Left ventricle myocardium inferior (tissue), 1 donor: ENCODE measurements around the gene CERS4. TPM values are rescaled to one million over a fixed set of nuclear protein-coding genes. Genes with fewer than 3 reads are reported as not detected.

Source experiments
- DNase-seq: peaks from one replicate; pipeline ENCODE4 v3.0.0-alpha.2; 2020
- H3K27ac ChIP-seq: fragments of 200-600 bp; replicated peaks from 2 replicates; pipeline ENCODE4 v1.8.0; 2021
- H3K27me3 ChIP-seq: fragments of 200-600 bp; 2 replicates; pipeline ENCODE4 v1.8.0; 2021; ENCODE audit warnings: low read depth
- H3K36me3 ChIP-seq: fragments of 200-600 bp; 2 replicates; pipeline ENCODE4 v1.8.0; 2021
- H3K4me1 ChIP-seq: fragments of 200-600 bp; 2 replicates; pipeline ENCODE4 v1.8.0; 2021
- H3K4me3 ChIP-seq: fragments of 200-600 bp; 2 replicates; pipeline ENCODE4 v1.8.0; 2021; ENCODE audit warnings: mild to moderate bottlenecking, moderate library complexity
- H3K9me3 ChIP-seq: fragments of 200-600 bp; replicated peaks from 2 replicates; pipeline ENCODE4 v1.8.0; 2021
- intact Hi-C: fragments of 100-400 bp; cut with micrococcal nuclease; formaldehyde crosslinking; loops from one replicate; pipeline ENCODE4 v1.11.0; 2022
- long read RNA-seq: library from polyadenylated mRNA; unstranded; transcript quantifications from one replicate; pipeline ENCODE4 v2.0.0, GENCODE V29; 2021
- total RNA-seq: library from RNA; stranded (reverse); fragmentation: NEBNext Ultra II Directional; extraction: Animal tissue kit (Norgen Biotek cat#: 25700); gene quantifications from one replicate; pipeline ENCODE4 v1.2.1, GENCODE V29; 2021
- TF ChIP-seq, protein P1 (sequence below): fragments of 200-600 bp; IDR thresholded peaks from 2 replicates; pipeline ENCODE4 v1.8.0; 2021; ENCODE audit warnings: antibody characterized with exemption, mild to moderate bottlenecking, borderline replicate concordance
- donor health status: DM: no; HTN: yes; CAD: no; lungs with severe emphysema.

CERS4 gene, protein sequence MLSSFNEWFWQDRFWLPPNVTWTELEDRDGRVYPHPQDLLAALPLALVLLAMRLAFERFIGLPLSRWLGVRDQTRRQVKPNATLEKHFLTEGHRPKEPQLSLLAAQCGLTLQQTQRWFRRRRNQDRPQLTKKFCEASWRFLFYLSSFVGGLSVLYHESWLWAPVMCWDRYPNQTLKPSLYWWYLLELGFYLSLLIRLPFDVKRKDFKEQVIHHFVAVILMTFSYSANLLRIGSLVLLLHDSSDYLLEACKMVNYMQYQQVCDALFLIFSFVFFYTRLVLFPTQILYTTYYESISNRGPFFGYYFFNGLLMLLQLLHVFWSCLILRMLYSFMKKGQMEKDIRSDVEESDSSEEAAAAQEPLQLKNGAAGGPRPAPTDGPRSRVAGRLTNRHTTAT
- total RNA-seq, result 16.5 TPM
- long read RNA-seq, transcript CERS4-201 (12 exons, 1,797 nt), result major isoform, 9 of 26 reads
- long read RNA-seq, partial matches to known transcripts, result 0 of 26 reads
- long read RNA-seq, other reads (novel, unspliced or antisense), result 14 of 26 reads

DNA sequence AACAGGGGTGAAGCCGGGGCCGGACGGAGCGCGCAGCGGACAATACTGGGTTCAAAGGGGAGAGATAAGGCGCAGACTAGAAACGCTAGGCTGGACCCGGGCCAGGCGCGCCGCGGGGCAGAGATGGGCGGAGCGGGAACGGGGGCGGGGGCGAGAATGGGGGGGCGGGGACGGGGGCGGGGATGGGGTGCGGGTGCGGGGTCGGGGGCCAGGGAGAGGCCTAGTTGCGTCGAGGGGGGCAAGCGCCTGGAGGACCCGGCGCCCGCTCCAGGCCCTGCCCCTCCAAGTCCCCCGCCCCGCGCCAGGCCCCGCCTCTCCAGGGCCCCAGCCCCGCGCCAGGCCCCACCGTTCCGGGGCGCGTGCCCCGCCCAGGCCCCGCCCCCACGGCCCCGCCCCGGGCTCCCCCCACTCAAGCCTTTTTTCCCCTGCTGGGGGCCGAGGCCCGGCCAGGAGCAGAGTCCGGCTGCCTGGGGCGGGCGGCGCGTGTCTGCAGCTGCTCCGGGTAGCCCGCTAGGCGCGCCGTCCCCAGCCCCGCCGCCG lies at the start of gene CERS4:
Gene CERS4, plus strand, starts transcription at position 449 of the 540 bp plus-strand sequence. CDS start 41,707 bp downstream, outside the sequence.
- DNase-seq, result peak; percentile 78
- Histone ChIP-seq H3K27ac (peak within 1 kb of the TSS; percentile 82), H3K9me3 (no peaks in the 10 kb centered on the region), H3K4me1 (peaks cover 26% of the 10 kb centered on the region), H3K36me3 (no peaks in the 10 kb centered on the region), H3K27me3 (peaks cover 20% of the 10 kb centered on the region), H3K4me3 (peak within 1 kb of the TSS; percentile 89)
- intact Hi-C loops, result no loop called here
- TF ChIP-seq, protein P1, sequence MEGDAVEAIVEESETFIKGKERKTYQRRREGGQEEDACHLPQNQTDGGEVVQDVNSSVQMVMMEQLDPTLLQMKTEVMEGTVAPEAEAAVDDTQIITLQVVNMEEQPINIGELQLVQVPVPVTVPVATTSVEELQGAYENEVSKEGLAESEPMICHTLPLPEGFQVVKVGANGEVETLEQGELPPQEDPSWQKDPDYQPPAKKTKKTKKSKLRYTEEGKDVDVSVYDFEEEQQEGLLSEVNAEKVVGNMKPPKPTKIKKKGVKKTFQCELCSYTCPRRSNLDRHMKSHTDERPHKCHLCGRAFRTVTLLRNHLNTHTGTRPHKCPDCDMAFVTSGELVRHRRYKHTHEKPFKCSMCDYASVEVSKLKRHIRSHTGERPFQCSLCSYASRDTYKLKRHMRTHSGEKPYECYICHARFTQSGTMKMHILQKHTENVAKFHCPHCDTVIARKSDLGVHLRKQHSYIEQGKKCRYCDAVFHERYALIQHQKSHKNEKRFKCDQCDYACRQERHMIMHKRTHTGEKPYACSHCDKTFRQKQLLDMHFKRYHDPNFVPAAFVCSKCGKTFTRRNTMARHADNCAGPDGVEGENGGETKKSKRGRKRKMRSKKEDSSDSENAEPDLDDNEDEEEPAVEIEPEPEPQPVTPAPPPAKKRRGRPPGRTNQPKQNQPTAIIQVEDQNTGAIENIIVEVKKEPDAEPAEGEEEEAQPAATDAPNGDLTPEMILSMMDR, result no peak

DNA sequence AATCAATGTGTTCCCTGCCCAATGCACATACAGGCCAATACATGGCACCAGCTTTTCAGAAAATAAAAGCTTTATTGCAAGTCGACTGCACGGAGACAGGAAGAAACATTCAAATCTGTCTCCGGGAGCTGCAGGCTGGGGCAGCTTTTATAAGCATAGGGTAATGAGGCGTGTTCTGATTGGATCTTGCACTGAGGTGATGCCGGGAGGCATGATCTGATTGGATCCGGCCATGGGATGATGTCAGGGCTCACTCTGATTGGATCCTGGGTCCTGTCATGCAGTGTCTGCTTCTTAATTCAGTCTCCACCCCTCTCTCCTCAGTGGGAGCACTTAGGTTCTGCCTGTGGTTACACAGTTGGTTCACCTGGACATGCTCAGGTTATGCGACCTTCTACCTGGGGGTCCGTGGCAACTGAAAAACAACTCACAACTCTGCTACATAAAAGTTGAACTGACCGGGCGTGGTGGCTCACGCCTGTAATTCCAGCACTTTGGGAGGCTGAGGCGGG lies 48.0 kb upstream of the CERS4 start:
- intact Hi-C loops, result no loop called here
- H3K4me1 ChIP-seq, result peaks cover 3% of the 10 kb centered on the region
- DNase-seq, result no peak
- H3K9me3 ChIP-seq, result no peaks in the 10 kb centered on the region
- H3K4me3 ChIP-seq, result no peak overlapping the region
- no peaks in the 10 kb centered on the region for H3K27me3 ChIP-seq
- TF ChIP-seq, protein P1, result no peak
- no peak overlapping the region for H3K27ac ChIP-seq
- H3K36me3 ChIP-seq, result no peaks in the 10 kb centered on the region

DNA sequence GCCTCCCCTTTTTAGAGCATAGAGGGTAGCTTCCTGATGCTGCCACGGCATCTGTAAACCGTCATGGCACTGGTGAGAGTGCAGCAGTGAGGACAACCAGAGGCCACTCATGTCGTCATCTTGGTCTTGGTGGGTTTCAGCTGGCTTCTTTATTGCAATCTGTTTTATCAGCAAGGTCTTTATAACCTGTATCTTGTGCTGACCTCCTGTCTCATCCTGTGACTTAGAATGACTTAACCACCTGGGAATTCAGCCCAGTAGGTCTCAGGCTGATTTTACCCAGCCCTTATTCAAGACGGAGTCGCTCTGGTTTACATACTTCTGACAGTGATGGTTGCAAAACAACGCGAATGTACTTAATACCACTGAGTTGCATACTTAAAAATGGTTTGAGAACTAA lies 45.4 kb upstream of the CERS4 start:
- intact Hi-C loops, result no loop called here
- Histone ChIP-seq H3K4me1 (peaks cover under 1% of the 10 kb centered on the region), H3K9me3 (no peaks in the 10 kb centered on the region), H3K27me3 (no peaks in the 10 kb centered on the region), H3K36me3 (no peaks in the 10 kb centered on the region), H3K27ac (no peak overlapping the region), H3K4me3 (no peak overlapping the region)
- TF ChIP-seq, protein P1, result no peak
- no peak for DNase-seq

DNA sequence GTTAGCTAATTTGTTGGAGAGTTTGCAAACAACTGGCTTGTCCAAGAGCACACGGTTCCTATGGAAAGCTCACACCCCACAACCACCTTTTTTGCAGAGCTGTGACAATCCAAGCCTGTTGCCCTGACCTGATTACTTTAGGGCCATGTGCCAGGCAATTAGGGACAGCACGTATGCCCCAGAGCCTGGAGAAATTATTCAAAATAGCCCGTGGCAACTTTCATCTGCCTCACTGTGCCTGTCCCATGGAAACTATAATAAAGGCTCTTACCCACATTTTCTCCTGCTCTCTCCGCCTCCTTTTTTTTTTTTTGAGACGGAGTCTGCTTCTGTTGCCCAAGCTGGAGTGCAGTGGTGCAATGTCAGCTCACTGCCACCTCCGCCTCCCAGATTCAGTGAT lies 41.2 kb upstream of the CERS4 start:
- H3K27ac ChIP-seq, result no peak overlapping the region
- no peak for DNase-seq
- H3K4me1 ChIP-seq, result no peaks in the 10 kb centered on the region
- TF ChIP-seq, protein P1, result no peak
- no peaks in the 10 kb centered on the region for H3K36me3 ChIP-seq
- intact Hi-C loops, result no loop called here
- no peak overlapping the region for H3K4me3 ChIP-seq
- H3K27me3 ChIP-seq, result no peaks in the 10 kb centered on the region
- H3K9me3 ChIP-seq, result no peaks in the 10 kb centered on the region

DNA sequence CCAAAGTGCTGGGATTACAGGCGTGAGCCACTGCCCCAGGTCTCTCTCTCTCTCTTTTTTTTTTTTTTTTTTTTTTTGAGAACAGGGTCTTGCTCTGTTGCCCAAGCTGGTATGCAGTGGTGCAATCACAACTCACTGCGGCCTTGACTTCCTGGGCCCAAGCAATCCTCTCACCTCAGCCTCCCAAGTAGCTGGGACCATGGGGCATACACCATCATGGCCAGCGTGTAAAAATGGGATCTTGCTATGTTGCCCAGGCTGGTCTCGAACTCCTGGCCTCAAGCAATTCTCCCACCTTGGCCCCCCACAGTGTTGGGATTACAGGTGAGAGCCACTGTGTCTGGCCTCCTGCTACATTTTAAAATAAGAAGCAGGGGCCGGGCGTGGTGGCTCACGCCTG lies 40.6 kb upstream of the CERS4 start:
- TF ChIP-seq, protein P1, result no peak
- H3K9me3 ChIP-seq, result no peaks in the 10 kb centered on the region
- H3K27me3 ChIP-seq, result no peaks in the 10 kb centered on the region
- intact Hi-C loops, result no loop called here
- no peak overlapping the region for H3K27ac ChIP-seq
- H3K4me1 ChIP-seq, result no peaks in the 10 kb centered on the region
- H3K36me3 ChIP-seq, result no peaks in the 10 kb centered on the region
- no peak overlapping the region for H3K4me3 ChIP-seq
- no peak for DNase-seq
